Stimulated activated CD8-positive, alpha-beta memory T cell treated with anti-CD3 and anti-CD28 coated beads, Interleukin-15, amount 100 ng/mL, for 24 hours (primary cell): ENCODE data around the gene SEC24B.
"Not testable (repeated sequence)": the region's sequence is repeated elsewhere in the genome, so short reads cannot be mapped to it uniquely, and the experiment has no call there.

ENCODE experiments used
- DNase-seq: peaks from one replicate; pipeline ENCODE4 v3.0.0-alpha.2; 2020; ENCODE audit warnings: low read depth

SEC24B gene

DNA sequence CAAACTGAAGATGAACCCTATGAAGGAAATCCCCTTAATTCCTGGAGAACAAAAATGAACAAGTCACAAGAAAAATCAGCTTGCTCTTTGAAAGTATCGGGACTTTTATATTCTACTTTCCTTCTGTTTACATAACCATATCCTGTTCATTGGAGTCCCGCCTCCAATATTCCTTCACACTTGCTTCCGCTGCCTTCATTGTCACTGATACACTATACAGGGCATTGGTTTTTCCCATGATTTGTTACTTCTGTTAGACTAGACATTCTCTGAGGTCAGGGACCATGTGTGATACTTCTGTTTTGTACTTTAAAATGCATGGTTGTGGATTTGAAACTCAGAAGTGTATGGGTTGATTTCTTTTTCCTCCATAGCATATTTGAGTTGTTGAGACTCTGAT lies 145.2 kb downstream of the SEC24B start:
- no peak for DNase-seq

DNA sequence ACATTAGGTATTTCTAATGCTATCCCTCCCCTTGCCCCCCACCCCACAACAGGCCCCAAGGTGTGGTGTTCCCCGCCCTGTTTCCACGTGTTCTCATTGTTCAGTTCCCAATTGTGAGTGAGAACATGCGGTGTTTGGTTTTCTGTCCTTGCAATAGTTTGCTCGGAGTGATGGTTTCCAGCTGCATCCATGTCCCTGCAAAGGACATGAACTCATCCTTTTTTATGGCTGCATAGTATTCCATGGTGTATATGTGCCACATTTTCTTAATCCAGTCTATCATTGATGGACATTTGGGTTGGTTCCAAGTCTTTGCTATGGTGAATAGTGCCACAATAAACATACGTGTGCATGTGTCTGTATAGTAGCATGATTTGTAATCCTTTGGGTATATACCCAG lies 146.4 kb downstream of the SEC24B start:
- DNase-seq = not testable (repeated sequence)

DNA sequence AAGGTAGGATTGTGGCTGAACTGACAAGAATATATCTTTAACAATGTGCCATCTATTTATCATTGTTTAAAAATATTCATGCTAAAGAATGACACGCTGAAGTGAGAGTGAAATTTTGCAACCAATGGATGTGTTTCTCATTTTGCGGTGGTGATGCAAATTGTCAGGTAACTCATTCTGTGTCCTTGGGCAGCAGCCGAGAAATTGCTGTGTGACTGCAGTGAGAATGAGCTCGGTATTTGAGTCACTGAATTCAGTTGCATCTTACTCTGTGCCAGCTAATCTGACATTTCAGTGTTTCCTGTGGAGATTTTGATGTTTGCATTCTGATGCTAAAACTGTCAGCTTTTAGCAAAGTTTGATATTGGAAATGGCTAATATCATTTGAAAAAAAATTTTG lies 154.6 kb downstream of the SEC24B start:
- no peak for DNase-seq

DNA sequence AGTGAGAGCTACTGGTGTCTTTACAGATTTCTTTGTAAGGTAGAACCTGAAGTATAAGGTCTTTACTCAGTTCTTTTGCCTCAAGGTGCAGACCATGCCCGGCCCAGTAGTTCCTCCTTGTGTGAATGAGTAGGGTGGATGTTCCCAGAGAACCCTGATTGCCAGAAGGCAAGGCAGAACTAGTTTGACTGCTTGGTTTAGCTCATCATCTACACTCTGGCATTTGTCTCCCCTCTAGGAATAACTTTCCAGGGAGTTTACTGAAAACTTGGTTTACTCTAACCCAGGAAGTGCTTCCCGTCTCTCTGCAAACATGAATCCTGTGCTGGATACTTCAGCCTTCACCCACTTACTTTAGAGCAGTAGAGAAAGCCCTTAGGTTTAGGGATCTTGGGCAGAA lies 155.5 kb downstream of the SEC24B start:
- DNase-seq = no peak

DNA sequence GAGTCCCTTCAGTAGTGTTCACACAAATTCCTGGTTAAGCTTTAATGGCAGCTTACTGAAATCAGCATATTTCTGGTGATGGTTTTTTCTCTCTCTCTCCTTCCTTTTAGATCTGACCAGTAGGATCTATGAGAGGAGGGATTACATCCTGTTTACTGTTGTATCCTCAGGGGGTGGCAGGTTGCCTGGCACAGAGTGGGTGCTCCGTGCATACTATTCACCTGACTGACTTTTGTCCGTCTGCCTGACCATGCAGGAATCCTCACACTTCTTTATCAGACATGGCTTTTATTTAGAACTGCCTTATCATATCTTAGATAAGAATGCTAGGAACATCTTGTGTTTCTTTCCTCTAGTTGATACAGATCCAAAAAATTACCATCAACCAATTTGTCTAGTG lies 156.0 kb downstream of the SEC24B start:
- no peak for DNase-seq
